AG04449 (cell line): ENCODE measurements around the gene FBXL15.

ENCODE experiments used
- CTCF ChIA-PET: fragments of 350-600 bp; formaldehyde crosslinking; extraction: SDS; loops from one replicate; lab custom pipeline; 2021; ENCODE audit warnings: antibody characterized with exemption; lab: Yijun Ruan, JAX
- POLR2A ChIA-PET: fragments of 400-600, 350-600 bp; formaldehyde crosslinking; extraction: SDS; loops from one replicate; lab custom pipeline; 2020; ENCODE audit warnings: antibody characterized with exemption, inconsistent platforms; lab: Yijun Ruan, JAX
- DNase-seq: peaks from one replicate; pipeline ENCODE4 v3.0.0-alpha.2; 2010; ENCODE audit warnings: low read depth, low spot score
- H3K4me3 ChIP-seq: 2 replicates; pipeline ENCODE4 v1.5.1; 2011; ENCODE audit warnings: low read depth, mild to moderate bottlenecking, control low read depth, low read length
- CTCF ChIP-seq: IDR thresholded peaks from one replicate; pipeline ENCODE4 v1.5.1; 2011; ENCODE audit warnings: mild to moderate bottlenecking, moderate library complexity, low read length, control low read depth, inconsistent platforms; ENCODE audit not compliant: insufficient read depth; ENCODE audit errors: missing control alignments

Gene FBXL15

DNA sequence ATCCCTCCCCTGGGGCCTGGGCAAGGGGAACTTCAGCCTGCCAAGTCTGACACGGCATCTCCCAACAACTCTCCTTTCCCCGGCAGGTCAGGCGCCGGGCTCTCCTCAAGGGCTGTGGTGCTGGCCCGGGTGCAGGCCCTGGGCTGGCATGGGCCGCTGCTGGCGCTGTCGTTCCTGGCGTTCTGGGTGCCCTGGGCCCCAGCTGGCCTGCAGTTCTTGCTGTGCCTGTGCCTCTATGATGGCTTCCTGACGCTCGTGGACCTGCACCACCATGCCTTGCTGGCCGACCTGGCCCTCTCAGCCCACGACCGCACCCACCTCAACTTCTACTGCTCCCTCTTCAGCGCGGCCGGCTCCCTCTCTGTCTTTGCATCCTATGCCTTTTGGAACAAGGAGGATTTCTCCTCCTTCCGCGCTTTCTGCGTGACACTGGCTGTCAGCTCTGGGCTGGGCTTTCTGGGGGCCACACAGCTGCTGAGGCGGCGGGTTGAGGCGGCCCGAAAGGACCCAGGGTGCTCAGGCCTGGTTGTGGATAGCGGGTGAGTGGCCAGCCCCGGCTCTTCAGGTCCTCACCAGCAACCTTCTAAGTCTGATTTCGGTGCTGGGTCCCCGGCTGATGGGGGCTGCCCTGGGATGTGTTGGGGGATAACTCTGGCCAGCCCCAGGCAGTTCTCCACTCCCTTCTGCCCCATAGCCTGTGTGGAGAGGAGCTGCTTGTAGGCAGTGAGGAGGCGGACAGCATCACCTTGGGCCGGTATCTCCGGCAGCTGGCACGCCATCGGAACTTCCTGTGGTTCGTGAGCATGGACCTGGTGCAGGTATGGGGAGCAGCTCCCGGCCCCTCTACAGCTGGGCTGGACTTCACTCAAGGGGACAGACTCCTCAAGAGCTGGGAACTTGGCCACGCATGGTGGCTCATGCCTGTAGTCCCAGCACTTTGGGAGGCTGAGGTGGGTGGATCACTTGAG, 50.2 kb downstream of the FBXL15 start:
- H3K4me3 ChIP-seq, result no peak overlapping the region
- TF ChIP-seq CTCF, result no peak
- DNase-seq, result no peak
- ChIA-PET CTCF (interaction anchor here (0.7 to 15.5 kb wide), 5 partner anchors 8 to 69 kb away, joined by 3 to 101 read pairs (median 4); no protein-coding TSS in a partner anchor), POLR2A (no interaction called here)
